IMR-90 (cell line): ENCODE measurements around the gene FBXL20.

Experiments
- MAFK ChIP-seq: IDR thresholded peaks from 2 replicates; pipeline ENCODE4 v1.6.1; 2012; ENCODE audit warnings: low read depth, low read length, improper control_type of control experiment
- MAZ ChIP-seq: IDR thresholded peaks from 2 replicates; pipeline ENCODE4 v1.6.1; 2012; ENCODE audit warnings: low read depth, mild to moderate bottlenecking, low read length, improper control_type of control experiment, moderate library complexity, borderline replicate concordance
- POLR2A ChIP-seq: IDR thresholded peaks from 2 replicates; pipeline ENCODE4 v1.6.1; 2012; ENCODE audit warnings: mild to moderate bottlenecking, low read depth, low read length
- TF ChIP-seq, protein P1 (sequence below): conservative IDR thresholded peaks from 2 replicates; pipeline ENCODE4 v1.5.1; 2012; ENCODE audit warnings: mild to moderate bottlenecking, low read depth, low read length, improper control_type of control experiment

DNA sequence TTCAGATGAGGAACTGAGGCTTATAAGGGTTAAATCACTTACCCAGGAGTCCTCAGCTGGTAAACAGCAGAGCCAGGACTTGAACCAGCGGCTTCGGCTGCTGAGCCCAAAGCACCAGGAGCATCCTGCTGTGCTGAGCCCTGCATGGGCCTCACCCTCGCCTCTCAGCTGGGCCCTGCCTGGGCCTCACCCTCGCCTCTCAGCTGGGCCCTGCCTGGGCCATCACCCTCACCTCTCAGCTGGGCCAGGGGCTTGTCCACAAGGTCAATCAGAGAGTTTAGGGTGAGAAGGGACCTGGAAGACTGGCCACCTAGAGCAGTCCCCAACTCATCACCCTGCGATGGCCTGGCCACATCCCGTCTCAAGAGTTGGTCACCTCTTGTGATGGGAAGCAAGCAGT, 179.9 kb downstream of the FBXL20 start:
- TF ChIP-seq, protein P1, sequence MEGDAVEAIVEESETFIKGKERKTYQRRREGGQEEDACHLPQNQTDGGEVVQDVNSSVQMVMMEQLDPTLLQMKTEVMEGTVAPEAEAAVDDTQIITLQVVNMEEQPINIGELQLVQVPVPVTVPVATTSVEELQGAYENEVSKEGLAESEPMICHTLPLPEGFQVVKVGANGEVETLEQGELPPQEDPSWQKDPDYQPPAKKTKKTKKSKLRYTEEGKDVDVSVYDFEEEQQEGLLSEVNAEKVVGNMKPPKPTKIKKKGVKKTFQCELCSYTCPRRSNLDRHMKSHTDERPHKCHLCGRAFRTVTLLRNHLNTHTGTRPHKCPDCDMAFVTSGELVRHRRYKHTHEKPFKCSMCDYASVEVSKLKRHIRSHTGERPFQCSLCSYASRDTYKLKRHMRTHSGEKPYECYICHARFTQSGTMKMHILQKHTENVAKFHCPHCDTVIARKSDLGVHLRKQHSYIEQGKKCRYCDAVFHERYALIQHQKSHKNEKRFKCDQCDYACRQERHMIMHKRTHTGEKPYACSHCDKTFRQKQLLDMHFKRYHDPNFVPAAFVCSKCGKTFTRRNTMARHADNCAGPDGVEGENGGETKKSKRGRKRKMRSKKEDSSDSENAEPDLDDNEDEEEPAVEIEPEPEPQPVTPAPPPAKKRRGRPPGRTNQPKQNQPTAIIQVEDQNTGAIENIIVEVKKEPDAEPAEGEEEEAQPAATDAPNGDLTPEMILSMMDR, result no peak
- TF ChIP-seq POLR2A, result no peak
- TF ChIP-seq MAZ, result no peak
- no peak for TF ChIP-seq MAFK
